Activated CD8-positive, alpha-beta memory T cell treated with anti-CD3 and anti-CD28 coated beads for 1 hour (primary cell): ENCODE measurements around the gene SCML1.
"Not testable (repeated sequence)": the region's sequence is repeated elsewhere in the genome, so short reads cannot be mapped to it uniquely, and the experiment has no call there.

Experiments used
- DNase-seq, 2 donors: peaks; one replicate each; pipeline ENCODE4 v3.0.0-alpha.2; 2020; ENCODE audit warnings: low read depth in 1 of 2; ENCODE audit errors: extremely low read depth in 1 of 2

The SCML1 gene

DNA sequence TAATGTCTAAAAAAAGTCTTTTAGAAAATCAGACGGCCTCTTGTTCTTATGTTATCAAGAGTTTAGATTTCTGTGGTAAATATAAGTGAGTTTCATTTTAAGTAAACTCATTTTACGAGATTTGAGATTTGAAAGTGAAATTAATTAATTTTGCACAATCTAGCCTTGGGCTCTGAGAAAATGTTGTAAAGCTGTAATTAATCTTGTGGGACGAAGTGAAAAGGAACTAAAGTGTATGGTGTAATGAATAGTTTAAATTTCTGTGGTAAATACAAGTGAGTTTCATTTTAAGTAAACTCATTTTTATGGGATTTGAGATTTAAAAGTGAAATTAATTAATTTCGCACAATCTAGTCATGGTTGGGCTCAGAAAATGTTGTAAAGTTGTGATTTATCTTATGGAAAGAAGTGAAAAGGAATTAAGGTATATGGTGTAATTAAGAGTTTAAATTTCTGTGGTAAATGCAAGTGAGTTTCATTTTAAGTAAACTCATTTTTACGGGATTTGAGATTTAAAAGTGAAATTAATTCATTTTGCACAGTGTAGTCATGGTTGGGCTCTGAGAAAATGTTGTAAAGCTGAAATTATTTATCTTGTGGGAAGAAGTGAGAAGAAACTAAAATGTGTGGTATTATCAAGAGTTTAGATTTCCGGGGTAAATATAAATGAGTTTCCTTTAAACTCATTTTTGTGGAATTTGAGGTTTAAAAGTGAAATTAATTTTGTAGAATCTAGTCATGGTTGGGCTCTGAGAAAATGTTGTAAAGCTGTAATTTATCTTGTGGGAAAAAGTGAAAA, 1.6 kb downstream of the SCML1 start:
- DNase-seq: no peak

- DNase-seq: no peak
Observed at GRCh38 chrX:17740137-17741122, 3.1 kb downstream of the SCML1 start.

GRCh38 chrX:17741123-17741511, 3.8 kb downstream of the SCML1 start:
- no peak for DNase-seq

GRCh38 chrX:17743913-17744312, 6.6 kb downstream of the SCML1 start:
- DNase-seq: no peak

DNA sequence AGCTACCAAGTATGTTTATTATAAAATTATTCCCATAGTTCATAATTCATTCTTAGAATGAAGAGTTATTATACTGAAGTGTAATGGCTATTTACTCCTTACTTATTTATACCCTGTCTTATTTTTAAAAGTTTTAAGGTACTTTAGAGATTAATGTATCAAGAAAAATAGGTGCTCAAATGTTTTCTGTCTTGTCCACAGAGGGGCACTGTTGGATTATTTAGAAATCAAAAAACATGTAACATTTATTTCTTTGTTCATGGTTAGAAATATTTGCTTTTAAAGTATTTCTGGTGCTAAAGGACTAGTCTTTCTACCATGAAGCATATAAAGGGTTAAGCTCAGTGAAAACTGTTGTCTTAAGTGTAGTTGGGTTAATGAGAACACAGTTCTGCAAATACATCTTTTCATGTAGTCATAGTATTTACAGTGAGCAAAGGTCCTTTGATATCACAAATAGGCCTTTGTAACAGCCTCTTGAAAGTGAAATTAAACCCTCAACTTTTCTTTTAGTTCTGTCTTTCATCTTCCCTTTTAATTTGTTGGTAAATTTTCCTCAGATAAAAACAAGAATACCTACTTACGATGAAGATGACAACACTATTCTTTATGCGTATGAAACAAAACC, 7.7 kb downstream of the SCML1 start:
- no peak for DNase-seq

DNA sequence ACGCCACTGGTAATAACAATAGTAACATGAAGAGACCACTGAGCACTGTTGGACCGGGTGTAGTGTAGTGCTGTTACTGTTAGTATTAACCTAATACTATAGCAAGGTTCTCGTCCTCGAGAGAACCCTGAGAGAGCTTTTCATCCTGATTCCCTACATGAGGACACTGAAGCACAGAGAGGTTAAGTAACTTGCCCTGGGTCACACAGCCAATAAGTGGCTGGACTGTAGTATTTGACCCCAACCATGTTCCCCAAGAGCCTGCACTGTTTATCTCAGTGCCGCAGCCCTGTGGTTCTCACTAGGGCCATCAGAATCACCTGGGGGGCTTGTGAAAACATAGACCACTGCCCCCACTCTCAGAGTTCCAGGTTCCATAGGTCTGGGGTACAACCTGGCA, 10.4 kb downstream of the SCML1 start:
- DNase-seq: no peak

DNA sequence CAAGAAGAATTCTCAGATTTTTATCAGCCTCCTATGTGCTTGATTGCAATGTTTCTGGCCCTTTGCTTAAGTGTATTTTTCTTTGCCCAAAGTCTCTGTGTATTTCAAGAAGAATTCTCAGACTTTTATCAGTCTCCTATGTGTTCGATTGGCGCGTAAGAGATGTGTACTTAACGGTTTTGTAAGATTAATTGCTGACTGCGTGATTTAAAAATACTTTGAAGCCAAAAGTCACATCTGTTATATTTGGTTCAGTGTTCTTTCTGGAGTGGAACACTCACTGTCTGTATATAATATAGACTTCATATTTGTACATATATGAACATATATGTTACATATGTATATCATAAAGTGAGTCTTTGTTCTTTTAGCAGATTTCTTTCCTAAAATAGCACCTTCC, 11.4 kb downstream of the SCML1 start:
- DNase-seq: no peak

DNA sequence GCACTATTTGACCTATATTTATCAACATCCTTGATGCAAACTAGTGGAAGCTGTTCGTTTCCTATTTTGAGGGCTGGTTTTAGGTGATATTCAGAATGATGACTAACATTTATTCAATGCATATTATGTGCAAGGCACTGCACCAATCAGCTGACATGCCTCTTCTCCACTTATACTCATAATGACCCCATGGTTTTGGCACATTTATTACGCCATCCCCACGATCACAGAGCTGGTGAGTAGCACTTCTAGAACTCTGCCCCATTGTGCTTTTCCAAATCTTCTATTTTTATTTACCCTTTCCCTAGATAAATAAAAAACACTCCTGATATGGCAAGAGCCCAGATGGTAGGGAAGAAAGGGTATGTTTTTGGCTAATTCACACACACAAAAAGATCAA, 13.1 kb downstream of the SCML1 start:
- DNase-seq: no peak

GRCh38 chrX:17758382-17758781, 21.1 kb downstream of the SCML1 start:
- no peak for DNase-seq

DNA sequence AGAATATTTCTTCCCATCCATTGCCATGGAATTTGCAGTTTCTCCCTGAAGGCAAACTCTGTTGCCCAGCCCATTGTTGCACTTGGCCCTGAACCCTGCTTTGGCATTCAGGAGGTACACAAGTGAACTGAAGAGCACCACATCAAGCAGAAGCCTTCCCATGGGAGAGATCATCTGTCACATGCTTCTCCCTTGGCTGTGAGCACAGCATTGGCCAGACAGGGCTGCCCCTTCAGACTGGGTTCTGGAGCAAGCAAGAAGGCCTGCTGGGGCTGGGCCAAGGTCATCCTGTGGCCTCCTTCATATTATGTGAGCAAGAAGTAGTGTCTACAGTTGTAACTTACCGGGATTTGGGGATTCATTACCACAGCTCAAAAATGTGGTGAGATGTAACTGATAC, 22.7 kb downstream of the SCML1 start:
- no peak for DNase-seq

DNA sequence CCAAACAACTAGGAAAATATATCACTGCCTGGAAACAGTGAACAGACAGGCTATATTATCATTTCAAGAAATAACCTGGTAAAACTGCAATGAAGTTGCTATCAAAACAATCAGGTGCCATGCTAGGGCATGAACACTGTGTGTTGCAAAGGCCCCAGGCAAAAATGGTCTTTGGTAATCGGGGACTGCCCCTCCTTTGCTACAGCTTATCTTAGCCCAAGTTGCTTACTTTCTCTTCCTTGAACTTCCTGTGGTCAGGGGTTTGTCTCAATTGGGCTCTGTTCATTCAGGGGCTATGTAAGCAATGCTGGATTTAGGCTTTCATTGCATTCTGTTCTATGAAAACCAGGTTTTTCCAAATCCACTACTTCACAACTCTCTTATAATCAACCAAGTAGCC, 30.4 kb downstream of the SCML1 start:
- DNase-seq: no peak

- no peak for DNase-seq
Observed at GRCh38 chrX:17768997-17769396, 31.7 kb downstream of the SCML1 start.

GRCh38 chrX:17769701-17770269, 32.5 kb downstream of the SCML1 start:
- DNase-seq: no peak

DNA sequence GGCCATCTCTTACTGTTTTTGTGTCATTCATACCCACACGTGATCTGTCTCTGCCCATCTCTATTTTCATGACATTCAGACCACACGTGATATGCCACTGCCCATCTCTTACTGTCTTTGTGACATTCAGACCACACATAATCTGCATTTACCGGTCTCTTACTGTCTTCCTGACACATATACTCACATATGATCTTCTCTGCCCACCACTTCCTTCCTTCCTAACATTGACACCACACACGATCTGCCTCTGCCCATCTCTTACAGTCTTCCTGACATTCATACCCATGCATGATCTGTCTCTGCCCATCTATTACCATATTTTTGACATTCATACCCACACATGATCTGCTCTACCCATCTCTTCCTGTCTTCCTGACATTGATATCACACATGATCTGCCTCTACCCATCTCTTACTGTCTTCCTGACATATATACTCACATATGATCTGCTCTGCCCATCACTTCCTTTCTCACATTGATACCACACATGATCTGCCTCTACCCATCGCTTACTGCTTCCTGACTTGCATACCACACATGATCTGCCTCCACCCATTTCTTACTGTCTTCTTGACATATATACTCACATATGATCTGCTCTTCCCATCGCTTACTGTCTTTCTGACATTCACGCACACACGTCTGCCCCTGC, 36.1 kb downstream of the SCML1 start:
- no peak for DNase-seq

- DNase-seq: no peak
Observed at GRCh38 chrX:17774053-17774452, 36.8 kb downstream of the SCML1 start.

DNA sequence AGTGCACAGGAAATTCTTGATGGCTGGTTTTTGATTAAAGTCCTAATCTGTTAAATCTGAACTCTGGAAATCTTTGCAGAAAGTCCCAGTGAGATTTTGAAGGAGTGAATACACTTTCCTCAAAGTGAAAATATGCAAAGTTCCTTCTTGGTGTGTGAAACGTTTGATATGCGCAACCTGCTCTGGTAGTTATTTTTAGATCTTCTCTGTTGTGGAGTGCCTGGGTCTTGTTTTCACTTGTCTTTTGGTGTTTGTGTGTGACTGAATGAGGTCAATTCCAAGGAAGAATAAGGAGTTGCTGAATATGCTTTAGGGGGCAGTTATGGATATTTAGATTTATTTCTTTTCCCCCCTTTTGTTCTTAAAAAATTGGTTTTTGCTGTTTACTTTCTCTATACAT, 41.7 kb downstream of the SCML1 start:
- no peak for DNase-seq

DNA sequence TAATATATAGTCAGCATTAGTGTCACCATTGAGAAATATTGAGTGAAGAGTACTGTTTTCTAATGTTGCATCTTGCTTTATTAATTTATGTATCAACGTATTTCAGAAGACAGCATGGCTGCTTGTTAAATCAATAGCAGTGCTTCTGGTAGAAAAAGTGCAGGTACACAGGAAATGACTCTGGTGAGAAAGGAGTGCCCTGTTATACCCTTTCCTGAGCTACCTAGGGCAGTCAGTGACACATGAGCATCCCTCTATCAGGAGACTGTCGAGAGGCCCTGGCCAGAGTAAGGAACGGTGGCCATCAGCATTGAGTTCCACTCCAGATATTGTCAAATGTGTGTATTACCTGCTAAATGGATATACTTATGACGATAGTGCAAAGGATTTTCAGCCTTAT, 42.1 kb downstream of the SCML1 start:
- DNase-seq: no peak

DNA sequence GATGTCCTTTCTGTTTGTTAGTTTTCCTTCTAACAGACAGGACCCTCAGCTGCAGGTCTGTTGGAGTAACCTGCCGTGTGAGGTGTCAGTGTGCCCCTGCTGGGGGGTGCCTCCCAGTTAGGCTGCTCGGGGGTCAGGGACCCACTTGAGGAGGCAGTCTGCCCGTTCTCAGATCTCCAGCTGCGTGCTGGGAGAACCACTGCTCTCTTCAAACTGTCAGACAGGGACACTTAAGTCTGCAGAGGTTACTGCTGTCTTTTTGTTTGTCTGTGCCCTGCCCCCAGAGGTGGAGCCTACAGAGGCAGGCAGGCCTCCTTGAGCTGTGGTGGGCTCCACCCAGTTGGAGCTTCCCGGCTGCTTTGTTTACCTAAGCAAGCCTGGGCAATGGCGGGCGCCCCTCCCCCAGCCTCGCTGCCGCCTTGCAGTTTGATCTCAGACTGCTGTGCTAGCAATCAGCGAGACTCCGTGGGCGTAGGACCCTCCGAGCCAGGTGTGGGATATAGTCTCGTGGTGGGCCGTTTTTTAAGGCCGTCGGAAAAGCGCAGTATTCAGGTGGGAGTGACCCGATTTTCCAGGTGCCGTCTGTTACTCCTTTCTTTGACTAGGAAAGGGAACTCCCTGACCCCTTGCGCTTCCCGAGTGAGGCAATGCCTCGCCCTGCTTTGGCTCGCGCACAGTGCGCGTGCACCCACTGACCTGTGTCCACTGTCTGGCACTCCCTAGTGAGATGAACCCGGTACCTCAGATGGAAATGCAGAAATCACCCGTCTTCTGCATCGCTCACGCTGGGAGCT, 49.5 kb downstream of the SCML1 start:
- DNase-seq: not testable (repeated sequence)

GRCh38 chrX:17787557-17787956, 50.3 kb downstream of the SCML1 start:
- no peak for DNase-seq

DNA sequence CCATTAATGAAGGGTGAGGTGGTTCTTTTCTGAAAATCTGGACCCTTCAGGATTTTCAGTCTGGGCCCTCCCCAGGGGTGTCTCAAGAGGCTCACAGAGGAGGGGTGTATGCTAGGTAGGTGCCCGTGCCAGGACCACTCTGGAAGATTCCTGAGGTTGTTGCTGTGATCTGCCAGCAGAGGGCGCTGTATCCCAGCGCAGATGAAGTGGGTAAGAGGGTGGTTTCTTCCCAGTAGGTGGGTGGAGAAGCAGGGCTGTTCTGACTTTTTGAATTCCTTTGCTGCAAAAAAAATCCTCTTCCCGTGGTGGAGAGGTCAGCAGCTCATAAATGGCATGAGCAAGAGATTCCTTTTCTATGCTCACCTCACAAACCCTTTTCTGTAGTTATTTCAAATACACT, 51.1 kb downstream of the SCML1 start:
- DNase-seq: peak; percentile 12
